NK-92 (cell line): ENCODE measurements around the gene C1QTNF1.

ENCODE experiments used
- DNase-seq: peaks from one replicate; lab custom pipeline; 2025; ENCODE audit not compliant: unreplicated experiment; lab: John Stamatoyannopoulos, UW

The C1QTNF1 gene

DNA sequence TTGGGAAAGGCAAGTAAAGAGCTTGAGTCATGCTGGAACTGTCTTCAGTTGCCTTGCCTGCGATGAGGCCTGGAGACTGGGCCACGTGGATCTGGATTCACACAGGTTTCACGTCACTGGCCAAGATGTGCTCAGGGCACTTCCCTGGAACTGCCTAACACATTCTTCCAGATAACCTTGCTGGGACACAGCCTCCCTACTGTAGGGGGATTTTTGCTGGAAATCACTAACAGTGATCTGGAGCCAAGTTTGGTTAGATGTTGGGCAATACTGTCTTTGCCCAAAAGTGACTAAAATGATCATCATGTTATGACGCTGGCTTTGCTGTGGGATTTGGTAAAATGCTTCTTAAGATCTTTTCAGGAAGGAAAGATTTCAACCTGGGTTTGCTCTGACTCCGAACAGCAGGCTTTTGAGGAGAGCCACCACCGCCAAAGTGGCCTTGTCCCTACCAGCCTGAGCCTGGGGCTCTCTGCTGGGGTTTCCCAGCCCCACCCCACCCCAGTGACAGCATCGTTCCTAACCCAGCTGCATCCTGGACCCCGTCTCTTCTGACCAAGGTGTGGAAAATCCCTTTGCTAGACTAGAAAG is 14.7 kb downstream of the C1QTNF1 start:
- no peak for DNase-seq

DNA sequence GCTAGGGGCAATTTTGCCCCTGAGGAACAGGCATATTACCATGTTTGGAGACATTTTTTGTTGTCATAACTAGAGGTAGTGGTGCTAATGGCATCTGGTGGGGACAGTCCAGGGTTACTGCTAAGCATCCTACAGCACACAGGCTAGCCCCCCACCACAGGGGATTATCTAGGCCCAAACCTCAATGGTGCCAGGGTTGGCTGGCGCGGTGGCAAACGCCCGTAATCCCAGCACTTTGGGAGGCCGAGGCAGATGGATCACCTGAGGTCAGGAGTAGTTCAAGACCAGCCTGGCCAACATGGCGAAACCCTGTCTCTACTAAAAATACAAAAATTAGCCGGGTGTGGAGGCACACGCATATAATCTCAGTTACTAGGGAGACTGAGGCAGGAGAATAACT is 15.2 kb downstream of the C1QTNF1 start:
- no peak for DNase-seq

DNA sequence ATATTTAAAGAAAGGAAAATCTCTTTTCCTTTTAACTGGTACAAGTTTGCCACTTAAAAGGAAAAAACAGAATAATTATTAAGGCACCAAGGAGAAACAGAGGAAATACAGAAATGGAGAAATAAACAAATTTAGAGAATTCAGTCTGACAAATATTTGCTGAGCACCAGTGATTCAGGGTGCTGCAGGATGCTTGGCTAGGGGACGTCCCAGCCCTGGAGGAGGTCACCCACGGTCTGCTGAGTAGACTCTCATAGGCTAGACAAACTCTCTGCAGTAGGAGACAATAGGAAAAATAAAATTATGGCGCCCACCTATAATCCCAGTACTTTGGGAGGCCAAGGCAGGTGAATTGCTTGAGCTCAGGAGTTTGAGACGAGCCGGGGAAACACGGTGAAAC is 15.9 kb downstream of the C1QTNF1 start:
- no peak for DNase-seq

DNA sequence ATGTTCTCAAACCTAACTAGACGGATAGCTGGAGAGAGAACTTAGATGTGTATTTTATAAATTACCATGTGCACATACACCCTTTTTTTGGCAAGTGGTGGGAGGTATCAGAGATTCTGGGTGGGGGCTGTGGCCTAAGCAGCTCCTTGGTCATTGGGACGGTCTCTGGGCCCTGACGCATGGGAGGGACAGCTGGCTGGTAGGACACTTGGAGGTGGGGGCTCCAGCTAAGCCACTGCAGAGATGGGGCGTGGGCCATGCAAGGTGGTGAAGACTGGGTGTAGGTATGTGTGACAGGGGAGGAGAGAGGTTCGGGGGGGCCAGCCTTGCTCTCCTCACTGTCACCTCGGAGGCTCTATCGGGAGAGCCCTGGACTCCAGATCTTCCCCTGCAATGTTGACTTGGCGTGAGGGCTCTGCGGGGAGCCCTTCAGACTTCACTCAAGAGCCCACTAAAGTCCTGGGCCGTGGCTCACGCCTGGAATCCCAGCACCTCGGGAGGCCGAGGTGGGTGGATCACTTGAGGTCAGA is 17.1 kb downstream of the C1QTNF1 start:
- DNase-seq, result no peak

DNA sequence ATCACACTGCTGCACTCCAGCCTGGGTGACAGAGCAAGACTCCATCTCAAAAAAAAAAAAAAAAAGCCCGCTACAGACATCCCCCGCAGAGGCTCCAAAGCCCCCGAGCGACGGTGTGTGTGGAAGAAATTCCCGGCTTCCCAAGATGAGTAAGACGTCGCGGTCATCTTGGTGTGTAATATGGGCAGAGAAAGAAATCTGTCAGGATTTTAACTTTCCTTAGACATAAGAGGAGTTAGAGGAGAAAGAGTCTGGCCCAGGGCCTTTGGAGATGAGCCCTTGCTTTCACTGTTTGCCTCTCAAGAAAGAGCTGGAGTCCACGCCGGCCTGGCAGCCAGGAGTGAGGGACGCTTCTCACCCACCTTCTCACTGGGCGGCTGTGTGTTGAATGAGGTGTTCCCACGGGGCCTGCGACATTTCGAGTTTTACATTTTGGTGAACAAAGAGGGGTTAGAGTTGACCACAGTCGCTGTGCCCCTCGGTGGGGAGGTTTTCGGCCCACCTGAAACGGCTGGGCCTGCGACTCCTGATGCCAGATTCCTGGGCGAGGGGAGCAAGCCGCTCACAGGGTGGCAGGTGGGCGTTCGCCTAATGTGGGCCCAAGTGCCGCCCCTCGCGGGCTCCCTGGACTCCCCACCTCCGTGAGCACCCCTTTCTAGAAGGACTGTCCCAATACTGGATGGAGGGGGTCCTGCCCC is 17.9 kb downstream of the C1QTNF1 start:
- no peak for DNase-seq

DNA sequence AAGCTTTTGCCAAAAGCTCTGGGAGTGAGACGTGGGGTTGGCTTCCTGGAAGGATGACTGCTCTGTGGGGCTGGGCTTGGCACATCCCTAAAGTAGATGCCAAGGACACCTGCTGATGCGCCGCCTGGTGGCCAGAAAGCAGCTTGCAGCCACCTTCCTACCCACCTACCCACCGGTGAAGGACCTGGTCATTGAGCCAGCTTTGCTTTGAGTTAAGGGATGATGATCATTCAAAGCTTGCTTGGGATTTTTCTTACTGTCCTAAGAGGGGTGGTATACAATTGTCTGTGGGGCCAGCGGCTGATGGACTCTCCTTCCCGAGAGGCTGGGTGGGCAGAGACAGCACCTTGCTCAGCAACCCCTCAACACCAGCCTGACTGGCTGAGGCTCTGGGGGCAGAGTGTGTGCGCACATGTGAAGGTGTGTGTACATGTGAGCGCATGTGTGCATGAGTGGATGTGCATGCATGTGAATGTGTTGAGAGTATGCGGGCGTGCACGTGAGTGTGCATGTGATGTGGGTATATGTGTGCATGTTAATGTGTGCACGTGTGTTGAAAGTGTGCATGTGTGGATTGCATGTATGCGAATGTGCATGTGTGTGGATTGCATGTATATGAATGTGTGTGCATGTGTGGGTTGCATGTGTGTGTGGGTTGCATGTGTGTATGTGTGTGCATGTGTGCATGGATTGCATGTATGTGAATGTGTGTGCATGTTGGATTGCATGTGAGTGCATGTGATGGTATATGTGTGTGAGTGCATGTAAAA is 18.6 kb downstream of the C1QTNF1 start:
- DNase-seq, result no peak

DNA sequence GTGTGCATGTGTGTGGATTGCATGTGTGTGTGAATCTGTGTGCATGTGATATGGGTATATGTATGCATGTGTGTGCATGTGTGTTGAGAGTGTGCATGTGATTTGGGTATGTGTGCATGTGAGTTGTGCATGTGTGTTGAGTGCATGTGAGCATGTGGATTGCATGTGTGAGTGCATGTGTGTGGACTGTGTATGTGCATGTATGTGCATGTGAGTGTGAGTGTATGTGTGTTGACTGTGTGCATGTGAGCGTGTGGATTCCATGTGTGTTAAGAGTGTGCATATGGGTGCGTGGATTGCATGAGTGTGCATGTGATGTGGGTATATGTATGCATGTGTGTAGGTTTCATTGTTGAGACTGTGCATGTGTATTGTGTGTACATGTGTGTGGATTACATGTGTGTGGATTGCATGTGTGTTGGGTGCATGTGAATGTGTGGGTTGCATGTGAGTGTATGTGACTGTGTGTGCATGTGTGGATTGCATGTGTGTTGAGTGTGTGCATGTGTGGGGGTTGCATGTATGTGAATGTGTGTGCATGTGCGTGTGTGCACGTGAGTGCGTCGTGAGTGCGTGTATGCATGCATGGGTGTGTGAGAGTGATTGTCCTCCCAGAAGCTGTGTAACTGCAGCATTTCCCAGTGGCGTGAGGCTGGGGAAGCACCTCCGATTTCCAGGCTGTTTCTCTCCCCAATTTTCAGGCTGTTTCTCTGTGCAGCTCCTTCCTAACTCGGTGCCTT is 19.4 kb downstream of the C1QTNF1 start:
- no peak for DNase-seq

DNA sequence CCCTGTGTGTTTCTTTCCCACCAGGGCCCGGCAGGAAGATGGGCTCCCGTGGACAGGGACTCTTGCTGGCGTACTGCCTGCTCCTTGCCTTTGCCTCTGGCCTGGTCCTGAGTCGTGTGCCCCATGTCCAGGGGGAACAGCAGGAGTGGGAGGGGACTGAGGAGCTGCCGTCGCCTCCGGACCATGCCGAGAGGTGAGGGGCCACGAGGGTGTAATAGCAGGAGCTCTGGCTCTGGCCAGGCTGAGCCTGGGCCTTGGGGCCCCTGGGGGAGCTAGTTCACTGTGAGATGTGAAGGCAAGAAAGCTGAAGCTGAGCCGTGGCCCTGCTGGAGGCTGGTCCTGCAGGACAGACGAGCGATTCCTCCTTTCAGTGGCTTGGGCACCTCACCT is 20.0 kb downstream of the C1QTNF1 start:
- DNase-seq, result no peak

DNA sequence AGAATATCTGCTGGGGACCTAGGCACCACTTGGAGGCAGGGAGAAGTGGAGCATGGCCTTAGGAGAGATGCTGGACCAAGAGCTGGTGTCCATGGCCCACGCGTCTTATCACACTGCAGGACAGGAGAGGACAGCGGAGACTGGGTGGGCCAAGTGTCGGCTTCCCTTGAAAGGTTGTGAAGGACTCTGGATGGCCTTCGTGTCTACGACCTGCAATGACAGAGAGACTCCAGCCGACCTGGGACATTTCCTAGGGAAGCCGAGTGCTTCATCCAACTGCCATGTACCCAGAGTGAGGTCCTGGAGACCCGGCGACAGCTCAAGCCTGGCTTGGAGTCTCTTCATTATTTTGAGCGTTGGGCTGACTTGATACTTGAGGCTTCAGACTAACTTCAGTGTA is 20.5 kb downstream of the C1QTNF1 start:
- no peak for DNase-seq

DNA sequence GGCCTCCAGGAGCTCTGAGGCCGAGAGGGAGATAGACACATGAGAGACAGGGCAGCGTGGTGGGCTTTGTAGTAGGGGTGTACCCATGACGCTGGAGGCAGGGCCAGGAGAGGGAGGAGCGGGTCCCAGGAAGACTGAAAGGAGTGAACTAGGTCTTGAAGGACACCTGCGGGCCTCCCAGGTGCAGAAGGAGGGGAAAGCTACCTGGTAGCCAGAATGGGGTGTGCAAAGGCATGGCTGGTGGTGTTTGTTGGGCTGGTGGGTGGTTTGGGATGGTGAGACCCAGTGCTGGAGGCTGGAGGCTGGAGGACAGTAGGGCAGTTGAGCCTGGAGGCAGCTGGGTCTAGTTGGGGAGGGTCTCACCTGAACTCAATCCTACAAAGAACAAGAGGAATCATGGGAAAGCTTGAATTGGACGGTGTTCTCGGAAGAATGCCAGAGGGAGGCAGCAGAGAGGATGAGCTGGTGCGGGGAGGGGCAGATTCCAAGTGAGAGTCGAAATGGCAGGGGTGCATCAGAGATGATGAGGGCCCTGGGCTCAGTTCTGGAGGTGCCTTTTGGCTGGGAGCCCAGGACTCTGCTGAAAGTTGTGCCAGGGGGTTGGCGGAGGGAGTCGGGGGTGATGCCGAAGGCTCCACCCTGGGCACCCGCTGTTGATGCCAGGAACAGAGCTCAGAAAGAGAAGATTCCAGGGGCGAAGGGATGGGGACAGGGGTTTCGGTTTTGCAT is 21.2 kb downstream of the C1QTNF1 start:
- DNase-seq, result no peak

DNA sequence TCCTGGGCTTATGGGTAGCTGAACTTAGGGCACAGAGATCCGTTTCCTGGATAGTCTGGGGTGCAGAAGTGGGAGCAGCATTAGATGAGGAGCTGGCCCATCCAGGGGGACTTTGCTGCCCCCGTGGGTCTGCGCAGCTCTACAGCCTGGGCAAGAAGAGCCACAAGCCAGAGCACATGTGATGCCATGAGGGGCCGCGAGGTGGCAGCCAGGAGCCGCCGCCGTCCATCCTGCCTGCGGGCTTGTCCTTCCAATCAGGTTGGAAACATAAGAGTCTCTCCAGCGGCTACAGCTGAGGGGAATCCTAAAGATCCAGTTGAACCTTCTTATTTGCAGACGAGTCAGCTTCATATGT is 21.9 kb downstream of the C1QTNF1 start:
- DNase-seq, result no peak

DNA sequence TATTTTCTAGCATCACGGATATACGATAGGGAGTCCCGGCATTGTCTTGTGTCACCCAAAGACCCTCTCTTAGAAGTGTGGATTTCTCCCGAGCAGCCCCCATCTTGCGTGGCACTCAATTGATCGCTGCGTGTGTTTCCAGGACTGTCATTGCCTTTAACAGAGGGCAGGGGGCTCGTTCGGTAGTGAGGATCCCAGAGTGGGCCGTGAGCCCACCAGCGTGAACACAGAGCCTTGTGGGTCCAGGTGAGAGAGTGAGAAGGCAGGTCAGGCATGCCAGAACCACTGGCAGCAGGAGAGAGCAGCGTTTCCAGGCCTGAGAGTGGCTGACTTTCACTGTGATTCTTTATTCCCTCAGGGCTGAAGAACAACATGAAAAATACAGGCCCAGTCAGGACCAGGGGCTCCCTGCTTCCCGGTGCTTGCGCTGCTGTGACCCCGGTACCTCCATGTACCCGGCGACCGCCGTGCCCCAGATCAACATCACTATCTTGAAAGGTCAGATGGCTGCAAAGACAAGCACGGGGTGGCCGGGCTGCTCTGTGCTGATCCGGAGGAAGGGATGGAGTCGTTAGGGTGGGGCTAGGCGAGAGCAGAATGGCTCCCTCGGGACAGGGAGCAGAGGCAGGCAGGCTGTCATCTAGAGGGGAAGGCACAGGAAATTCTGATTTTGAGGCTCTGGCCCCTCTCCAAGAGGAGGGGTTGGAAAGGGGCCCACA is 22.4 kb downstream of the C1QTNF1 start:
- no peak for DNase-seq

DNA sequence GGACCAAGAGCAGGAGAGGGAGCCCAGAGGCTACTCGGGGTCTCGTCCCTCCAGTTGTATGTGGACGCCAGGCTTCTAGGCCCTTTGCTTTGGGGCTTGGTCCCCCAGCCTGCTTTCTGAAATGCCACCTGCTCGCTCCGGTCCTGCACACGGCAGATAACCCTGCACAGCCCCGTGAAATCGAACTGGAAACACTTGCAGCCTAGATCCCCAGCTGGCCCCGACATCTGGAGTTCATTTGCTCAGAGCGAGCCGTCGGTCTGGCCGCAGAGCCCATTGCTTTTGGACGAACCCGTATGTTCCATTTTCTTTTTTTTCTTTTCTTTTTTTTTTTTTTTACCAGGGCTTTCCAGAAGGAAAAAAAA is 22.9 kb downstream of the C1QTNF1 start:
- DNase-seq, result no peak

DNA sequence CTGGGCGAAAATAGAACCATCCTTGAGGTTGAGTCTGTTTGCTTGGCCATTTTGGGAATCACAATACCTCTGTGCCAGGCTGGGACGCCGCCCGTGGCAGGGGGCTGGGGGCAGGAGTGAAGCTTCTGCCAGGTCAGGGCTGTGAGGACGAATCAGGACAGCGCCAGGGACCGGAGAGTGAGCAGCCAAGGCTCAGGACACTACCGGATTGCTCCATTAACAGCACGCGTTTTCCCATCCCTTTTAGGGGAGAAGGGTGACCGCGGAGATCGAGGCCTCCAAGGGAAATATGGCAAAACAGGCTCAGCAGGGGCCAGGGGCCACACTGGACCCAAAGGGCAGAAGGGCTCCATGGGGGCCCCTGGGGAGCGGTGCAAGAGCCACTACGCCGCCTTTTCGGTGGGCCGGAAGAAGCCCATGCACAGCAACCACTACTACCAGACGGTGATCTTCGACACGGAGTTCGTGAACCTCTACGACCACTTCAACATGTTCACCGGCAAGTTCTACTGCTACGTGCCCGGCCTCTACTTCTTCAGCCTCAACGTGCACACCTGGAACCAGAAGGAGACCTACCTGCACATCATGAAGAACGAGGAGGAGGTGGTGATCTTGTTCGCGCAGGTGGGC is 23.4 kb downstream of the C1QTNF1 start:
- no peak for DNase-seq

DNA sequence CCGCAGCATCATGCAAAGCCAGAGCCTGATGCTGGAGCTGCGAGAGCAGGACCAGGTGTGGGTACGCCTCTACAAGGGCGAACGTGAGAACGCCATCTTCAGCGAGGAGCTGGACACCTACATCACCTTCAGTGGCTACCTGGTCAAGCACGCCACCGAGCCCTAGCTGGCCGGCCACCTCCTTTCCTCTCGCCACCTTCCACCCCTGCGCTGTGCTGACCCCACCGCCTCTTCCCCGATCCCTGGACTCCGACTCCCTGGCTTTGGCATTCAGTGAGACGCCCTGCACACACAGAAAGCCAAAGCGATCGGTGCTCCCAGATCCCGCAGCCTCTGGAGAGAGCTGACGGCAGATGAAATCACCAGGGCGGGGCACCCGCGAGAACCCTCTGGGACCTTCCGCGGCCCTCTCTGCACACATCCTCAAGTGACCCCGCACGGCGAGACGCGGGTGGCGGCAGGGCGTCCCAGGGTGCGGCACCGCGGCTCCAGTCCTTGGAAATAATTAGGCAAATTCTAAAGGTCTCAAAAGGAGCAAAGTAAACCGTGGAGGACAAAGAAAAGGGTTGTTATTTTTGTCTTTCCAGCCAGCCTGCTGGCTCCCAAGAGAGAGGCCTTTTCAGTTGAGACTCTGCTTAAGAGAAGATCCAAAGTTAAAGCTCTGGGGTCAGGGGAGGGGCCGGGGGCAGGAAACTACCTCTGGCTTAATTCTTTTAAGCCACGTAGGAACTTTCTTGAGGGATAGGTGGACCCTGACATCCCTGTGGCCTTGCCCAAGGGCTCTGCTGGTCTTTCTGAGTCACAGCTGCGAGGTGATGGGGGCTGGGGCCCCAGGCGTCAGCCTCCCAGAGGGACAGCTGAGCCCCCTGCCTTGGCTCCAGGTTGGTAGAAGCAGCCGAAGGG is 24.2 kb downstream of the C1QTNF1 start:
- DNase-seq, result no peak

DNA sequence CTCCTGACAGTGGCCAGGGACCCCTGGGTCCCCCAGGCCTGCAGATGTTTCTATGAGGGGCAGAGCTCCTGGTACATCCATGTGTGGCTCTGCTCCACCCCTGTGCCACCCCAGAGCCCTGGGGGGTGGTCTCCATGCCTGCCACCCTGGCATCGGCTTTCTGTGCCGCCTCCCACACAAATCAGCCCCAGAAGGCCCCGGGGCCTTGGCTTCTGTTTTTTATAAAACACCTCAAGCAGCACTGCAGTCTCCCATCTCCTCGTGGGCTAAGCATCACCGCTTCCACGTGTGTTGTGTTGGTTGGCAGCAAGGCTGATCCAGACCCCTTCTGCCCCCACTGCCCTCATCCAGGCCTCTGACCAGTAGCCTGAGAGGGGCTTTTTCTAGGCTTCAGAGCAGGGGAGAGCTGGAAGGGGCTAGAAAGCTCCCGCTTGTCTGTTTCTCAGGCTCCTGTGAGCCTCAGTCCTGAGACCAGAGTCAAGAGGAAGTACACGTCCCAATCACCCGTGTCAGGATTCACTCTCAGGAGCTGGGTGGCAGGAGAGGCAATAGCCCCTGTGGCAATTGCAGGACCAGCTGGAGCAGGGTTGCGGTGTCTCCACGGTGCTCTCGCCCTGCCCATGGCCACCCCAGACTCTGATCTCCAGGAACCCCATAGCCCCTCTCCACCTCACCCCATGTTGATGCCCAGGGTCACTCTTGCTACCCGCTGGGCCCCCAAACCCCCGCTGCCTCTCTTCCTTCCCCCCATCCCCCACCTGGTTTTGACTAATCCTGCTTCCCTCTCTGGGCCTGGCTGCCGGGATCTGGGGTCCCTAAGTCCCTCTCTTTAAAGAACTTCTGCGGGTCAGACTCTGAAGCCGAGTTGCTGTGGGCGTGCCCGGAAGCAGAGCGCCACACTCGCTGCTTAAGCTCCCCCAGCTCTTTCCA is 25.1 kb downstream of the C1QTNF1 start:
- DNase-seq, result no peak

DNA sequence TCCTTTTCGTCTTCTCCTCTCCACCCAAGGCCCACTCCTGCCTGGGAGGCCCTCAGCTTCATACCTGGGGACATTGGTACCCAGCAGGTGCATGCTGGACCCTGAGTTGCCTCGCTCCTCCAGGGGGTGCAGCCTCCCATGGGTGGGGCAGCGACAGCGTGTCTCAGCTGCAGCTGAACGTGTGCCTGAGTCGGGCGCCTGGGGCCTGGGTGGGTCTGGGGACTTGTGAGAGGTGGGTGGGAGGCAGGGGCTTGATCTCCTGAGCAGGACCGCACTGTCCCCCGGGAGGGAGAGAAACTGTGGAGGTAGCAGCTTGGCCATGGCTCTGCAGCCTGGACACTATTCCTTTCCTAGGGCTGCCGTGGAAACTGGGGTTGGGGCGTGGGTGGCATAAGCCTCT is 25.9 kb downstream of the C1QTNF1 start:
- no peak for DNase-seq

DNA sequence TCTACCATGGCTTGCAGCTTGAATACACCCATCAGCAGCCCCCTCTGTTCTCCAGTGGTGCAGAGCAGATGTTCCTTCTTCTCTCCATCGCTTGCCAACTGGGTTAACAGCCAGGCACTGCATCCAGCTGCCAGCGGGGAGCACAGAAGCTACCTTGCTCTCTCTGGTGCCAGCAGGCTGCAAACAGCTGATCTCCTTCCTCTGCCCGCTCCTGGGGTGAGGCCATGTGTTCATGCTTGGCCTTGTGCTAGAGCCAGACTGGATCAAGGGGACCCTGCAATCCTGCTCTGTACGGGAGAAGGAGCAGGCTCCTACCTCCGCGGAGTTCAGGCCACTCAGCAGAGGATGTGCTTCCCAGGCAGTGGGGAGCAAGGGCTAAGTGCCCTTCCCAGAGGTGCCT is 26.6 kb downstream of the C1QTNF1 start:
- no peak for DNase-seq
